Daoy (cell line): ENCODE data around the gene HMGN5. TPM values are rescaled to one million over a fixed set of nuclear protein-coding genes. Genes with fewer than 3 reads are reported as not detected.

ENCODE experiments used
- DNase-seq: peaks from one replicate; pipeline ENCODE4 v3.0.0-alpha.2; 2015; ENCODE audit warnings: low read depth
- total RNA-seq: library from RNA; depleted of rRNA; stranded (reverse); fragments of >200 nt; shearing (Covaris generic); gene quantifications from 2 replicates; pipeline ENCODE4 v1.2.3, GENCODE V29; 2014; rRNA removed

Gene HMGN5, protein sequence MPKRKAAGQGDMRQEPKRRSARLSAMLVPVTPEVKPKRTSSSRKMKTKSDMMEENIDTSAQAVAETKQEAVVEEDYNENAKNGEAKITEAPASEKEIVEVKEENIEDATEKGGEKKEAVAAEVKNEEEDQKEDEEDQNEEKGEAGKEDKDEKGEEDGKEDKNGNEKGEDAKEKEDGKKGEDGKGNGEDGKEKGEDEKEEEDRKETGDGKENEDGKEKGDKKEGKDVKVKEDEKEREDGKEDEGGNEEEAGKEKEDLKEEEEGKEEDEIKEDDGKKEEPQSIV
- total RNA-seq: 0.74 and 9.1 TPM in 2 replicates

DNA sequence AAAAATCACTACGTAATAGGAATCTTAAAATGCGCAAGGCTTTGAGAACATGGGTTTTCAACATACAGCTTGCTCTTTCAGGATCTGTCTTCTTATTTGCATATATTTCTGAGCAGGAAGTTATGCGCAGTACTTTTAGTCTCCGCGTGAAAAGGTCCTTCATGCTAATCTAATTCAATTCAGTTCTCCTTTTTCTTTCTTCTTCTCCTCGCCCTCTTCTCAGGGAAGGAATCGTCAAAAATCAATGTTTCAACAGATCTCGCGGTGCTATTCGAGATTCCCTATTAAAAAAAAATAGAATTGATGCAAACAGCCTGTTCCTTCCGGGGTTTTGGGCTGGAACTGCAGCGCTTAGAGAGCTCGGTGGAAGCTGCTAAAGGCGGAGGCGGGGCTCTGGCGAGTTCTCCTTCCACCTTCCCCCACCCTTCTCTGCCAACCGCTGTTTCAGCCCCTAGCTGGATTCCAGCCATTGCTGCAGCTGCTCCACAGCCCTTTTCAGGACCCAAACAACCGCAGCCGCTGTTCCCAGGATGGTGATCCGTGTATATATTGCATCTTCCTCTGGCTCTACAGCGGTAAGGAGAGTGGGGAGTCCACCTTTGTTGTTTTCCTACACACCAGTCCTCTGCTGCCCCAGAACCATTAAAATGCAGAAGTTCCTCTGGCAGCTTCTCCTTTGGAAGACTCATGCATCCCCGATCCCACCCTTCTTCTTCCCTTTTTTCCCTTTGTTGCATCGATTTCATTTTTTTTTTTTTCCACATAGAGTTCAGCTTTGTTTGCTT lies at the start of gene HMGN5, which contains the start of gene SH3BGRL:
HMGN5 (minus strand) TSS at position 243 of the 785 bp plus-strand sequence. CDS start 80,364 bp downstream, outside the sequence.
SH3BGRL (plus strand) TSS at position 432 of the 785 bp plus-strand sequence; CDS start at position 531, 99 bp downstream.
- peak; percentile 80 for DNase-seq

DNA sequence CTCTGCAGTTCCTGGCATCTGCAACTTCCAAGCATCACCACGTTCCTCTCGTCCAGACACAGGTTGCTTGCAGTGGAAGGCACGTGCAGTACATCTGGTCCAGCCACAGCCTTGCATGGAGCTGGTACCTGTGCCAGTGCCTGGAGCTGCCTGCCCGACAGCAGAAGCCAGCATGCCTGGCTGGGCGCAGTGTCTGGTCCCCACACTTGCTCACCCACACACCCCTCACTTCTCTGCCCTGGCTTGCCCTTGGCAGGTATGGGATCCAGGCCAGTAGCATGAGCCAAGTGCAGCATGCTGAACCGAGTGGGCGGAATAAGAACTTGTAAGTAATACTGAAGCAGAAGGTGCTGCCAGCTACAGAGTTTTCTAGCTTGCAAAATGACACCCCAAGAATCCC lies 40.0 kb upstream of the HMGN5 start:
- DNase-seq: no peak

DNA sequence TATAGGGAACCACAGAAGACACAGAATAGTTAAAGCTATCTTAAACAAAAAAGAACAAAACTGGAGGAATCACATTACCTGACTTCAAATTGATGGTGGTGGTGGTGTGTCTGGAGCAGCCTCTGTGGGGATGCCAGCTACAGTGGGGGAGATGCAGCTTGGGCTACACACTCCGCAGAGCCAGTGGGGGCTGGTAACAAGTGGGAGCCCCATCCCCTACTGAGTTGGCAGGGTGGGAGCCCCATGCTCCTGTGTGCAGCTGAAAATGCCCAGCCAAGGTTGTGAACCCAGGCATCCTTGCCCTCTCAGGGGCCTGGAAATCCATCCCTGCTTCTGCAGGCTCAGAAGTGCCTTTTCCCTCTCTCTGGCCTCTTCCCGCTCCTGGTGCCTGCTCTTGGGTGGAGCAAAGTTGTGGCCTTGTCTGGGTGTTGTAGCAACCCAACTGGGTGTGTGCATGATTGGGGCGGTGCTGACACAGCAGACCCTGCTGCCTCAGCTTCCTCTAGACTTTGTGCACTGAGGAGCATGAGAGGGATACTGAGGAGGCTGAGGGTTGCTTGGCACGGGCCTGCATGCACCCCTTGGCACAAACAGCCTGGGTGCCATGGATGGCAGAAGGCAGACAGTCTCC lies 39.1 kb upstream of the HMGN5 start:
- no peak for DNase-seq

DNA sequence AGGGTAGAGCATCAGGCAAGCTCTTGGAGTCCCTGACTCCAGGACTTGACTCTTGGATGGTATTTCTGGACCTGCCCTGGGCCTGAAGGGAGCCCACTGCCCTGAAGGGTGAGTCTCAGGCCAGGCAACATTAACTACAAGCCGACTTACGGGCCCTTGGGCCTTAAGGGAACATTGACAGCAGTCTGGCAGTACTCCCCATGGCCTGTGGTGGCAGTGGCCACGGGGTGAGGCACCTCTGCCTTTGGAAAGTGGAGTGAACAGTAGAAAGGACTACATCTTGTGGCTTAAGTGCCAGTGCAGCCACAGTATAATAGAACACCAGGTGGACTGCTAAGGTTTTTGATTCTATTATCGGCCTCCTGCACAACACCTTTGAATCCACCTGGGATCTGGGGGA lies 36.5 kb upstream of the HMGN5 start:
- DNase-seq: no peak

DNA sequence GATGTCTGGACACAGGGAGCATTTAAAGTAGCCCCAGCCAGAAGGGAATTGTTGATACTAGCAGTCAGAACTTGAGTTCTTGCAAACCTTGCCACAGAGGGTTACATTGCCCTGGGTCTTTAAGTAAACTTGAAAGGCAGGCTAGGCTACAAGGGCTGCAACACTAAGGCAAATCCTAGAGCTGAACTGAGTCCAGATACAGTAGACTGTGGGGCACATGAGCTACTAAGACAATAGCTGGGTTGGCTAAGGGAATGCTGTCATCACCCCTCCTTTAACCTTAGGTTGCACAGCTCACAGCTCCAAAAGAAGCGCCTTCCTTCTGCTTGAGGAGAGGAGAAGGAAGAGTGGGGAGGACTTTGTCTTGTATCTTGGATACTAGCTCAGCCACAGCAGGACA lies 35.8 kb upstream of the HMGN5 start:
- DNase-seq: no peak

DNA sequence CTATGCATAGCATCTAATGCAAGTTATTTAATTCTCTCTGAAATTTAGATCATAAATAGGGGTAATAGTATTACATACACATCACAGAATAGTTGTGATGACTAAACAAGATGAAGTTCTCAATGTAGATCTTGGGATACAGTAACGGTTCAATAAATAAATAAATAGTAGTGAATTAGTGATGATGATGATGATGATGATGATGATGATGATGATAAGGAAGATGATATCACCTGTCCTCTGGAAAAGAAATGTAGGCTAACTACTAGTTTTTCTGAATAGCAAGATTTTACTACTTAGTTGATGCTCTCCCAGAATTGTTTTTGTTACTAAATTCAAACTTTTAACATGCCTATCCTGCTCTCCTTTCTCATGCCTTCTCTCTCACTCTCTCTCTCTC lies 30.5 kb upstream of the HMGN5 start:
- no peak for DNase-seq

DNA sequence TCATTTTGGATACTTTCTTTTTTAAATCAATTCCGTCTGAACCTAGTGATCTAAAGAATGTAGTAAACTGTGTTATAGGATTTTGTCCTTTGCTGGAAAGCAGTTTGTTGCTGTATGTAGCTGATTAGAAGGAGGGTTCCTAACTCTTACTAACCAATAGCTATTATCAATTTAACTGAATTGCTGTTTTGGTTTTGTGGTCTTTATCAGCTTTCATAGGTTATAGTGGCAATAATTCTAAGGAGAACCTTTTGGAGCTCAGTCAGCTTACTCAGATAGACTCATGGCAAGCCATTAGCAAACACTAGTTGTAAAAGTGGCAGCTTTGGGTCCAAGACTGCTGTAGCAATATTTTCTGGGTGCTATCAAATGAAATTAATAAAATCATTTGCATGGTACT lies 29.8 kb upstream of the HMGN5 start:
- DNase-seq: no peak

DNA sequence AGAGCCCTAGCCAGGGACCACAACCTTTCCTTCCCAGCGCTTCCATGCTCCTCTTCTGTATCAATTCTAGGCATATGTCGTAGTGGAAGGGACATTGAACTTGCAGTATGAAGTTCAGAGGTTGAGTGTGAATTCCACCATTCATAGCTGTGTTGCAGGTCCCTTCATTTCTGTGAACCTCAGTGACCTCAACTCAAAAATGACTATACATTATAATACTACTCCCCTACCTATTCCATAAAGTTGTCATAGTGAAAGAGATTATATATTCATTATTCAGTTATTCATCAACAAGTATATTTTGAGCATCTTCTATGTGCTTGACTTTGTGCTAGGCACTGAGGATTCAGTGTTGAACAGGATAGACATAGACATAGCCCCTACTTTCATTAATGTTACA lies 28.2 kb upstream of the HMGN5 start:
- no peak for DNase-seq

DNA sequence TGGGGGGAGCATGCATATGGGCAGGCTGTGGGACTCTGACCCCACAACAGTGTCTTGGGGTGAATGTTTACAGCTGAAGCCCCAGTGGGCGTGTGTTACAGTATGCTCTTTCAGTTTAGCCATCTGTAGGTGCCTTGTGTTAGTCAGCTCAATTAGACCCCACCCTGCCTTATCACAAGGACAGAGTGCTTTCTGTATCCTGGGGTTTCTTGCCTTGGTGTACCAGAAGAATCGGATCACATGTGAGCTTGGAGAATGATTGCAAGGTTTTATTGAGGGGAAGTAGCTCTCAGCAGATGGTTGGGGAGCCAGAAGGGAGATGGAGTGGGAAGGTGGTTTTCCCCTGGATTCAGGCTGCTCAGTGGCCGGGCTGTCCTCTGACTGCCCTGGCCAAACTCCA lies 27.5 kb upstream of the HMGN5 start:
- DNase-seq: no peak

DNA sequence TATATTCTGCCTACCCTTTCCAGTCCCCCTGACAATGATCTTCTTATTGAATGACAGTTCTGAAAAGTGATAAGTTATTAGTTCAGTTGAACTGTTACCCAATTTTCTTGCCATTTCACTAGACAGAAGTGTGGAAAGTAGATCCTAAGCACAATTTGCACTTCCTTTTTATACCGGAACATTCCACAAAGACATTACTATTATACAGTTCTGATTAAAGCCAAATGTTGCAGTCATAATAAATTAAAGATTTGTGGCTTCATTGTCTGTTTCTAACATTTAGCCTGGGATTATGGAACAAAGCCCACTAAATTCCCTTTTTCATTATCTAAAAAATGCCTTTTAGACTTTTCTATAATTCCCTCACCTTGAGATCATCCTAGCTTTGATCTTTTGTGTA lies 14.0 kb upstream of the HMGN5 start:
- DNase-seq: no peak

DNA sequence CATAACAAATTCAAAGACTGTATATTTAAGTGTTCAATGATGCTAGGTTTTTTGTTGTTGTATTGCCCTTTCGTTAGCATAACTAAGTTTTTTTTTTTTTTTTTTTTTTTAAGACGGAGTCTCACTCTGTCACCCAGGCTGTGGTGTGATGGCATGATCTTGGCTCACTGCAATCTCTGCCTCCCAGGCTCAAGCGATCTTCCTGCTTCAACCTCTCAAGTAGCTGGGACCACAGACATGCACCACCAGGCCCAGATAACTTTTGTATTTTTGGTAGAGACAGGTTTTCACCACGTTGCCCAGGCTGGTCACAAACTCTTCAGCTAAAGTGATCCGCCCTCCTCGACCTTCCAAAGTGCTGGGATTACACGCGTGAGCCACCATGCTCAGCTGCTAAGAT lies 7.2 kb upstream of the HMGN5 start:
- DNase-seq: no peak

DNA sequence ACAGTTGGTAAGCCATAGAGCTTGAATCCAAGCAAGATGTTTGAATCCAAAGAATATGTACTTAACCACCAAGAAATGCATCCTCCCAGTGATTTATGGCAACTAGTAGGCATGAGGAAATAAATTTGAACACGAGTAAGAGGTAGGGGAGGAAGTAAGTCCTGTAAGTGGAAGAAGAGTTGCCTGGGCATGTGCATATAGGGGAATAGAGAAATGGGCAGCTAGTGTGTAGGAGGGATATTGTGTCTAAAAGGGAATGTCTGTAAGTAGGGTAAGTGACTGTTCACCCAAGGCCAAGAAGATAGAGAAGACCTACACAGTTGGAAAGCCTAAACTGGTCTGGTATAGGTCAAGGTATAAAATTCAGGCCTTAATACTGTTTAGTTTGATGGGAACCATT lies 4.8 kb upstream of the HMGN5 start:
- DNase-seq: no peak

DNA sequence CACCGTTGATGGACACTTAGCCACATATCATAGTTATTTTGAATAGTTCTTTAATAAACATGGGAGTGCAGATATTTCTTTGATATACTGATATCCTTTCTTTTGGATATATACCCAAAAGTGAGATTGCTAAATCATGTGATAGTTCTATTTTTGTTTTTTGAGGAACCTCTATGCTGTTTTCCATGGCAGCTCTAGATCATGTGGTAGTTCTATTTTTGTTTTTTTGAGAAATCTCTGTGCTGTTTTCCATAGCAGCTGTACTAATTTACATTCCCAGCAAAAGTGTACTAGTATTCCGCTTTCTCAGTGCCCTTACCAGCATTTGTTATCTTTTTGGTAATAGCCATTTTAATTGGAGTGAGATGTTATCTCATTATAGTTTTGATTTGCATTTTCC lies 3.8 kb upstream of the HMGN5 start:
- no peak for DNase-seq

DNA sequence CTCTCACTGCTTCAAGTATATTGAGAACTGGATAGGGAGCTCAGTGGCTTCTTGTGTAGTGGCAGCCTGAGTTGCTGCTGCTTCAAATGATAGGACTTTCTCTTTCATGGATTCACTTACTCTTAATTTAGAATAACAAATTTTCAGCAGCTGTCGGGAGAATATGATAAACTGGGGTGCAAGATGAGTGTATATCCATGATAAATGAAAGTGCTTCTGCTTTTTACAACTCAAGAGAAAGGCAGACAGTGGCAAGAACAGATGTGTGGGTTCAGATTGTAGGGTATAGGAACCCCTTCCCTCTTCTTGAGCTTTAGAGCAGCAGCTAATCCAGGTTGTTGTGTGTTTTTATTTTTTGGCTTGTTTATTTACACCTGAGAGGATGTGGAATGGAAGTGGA lies 1.2 kb upstream of the HMGN5 start:
- DNase-seq: no peak

DNA sequence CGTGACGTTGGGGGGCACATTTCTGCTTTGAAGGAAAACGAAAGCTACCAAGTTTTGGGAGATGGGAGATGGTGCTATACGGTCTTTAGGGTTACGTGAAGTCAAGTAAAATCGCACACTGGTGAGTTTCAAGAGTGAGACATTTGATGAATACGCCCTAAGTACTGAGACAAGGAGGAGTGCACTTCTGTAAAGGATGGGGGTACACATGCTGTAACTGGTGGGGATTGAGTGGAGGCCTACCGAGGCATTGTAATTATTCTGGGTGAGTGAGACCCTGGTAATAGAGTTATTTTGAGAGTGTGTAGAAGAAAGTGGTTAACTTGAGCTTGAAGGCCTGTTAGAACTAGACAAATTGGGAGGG lies 725 bp upstream of the HMGN5 start:
- peak; percentile 2 for DNase-seq

DNA sequence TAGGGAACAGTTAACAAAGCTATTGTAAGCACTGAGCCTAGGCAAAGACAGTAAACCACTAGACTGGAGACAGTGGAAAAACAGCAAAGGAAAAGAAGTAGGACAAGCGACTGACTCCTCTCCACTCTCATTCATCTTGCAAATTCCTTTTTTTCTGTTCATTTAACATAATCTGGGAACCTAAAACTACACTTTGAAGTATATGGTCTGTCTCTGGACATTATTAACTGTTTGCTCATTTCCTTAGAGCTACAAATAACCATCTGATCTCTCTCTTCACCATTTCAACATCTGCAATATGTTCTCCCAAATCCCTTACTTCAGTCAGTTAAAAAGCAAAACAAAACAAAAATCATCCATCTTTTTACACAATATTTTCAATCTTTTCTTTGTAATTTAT lies 642 bp downstream of the HMGN5 start:
- no peak for DNase-seq

DNA sequence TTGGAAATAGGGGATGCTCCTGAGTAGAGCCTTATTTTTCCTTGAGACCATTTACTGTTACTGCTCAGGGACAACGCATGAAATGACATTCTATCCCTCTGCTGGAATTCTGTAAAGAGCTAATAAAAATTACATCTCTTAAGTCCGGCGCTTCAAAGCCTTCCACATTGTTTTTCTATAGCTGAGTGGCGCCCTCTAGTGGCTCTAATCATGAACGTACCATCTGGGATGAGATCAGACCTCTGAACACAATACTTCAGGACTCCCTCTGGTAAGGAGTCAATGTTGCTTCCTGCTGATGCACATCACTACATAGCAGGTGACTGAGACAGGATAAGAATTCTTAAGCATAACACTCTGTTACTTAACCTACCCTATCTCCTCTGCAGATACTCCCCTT lies 6.0 kb downstream of the HMGN5 start:
- DNase-seq: peak; percentile 21

DNA sequence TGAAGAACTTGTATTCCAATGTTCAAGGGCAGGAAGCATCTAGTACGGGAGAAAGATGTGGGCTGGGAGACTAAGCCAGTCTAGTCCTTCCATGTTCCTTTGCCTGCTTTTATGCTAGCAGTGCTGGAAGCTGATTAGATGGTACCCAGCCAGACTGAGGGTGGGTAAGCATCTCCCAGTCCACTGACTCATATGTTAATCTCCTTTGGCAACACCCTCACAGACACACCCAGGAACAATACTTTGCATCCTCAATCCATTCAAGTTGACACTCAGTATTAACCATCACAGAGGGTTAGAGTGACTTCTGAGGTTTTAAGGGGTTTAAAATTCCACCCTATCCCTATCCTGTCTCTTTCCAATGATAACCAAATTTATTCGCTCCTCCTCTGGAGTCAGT lies 6.5 kb downstream of the HMGN5 start:
- DNase-seq: no peak

DNA sequence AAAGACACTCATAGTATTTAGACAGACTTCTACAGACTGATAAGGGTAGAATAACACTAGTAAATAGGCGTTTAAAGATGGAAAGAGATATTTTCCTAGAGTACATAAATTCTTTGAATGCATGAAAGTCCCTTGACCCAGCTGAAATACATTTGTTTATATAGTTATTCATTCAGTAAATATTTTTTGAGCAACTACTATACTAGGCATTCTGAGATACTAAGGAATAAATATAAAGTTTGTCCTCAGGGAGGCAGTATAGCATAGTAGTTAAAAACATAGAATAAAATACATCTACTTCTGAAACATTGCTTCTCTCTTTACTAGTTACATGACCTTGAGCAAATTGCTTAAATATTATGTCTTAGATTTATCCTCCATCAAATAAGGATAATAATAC lies 27.4 kb downstream of the HMGN5 start:
- no peak for DNase-seq

DNA sequence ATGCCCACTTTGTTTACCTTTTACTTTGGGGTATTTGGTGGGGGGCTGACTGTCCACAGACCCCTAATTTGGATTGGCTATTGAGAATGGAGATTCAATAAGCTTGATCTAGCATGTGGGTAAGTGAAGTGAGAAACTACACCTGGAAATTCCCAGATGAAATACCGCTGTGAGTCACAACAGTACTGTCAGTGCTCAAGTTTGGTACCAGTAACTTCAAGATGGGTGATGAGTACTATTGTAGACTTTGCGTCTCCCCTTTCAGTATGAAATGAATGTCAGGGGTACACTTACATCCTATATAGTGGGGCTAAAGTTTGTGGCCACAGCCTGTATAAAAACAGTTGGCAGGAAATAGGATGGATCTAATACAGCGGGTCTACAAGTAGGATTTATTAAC lies 33.3 kb downstream of the HMGN5 start:
- no peak for DNase-seq

DNA sequence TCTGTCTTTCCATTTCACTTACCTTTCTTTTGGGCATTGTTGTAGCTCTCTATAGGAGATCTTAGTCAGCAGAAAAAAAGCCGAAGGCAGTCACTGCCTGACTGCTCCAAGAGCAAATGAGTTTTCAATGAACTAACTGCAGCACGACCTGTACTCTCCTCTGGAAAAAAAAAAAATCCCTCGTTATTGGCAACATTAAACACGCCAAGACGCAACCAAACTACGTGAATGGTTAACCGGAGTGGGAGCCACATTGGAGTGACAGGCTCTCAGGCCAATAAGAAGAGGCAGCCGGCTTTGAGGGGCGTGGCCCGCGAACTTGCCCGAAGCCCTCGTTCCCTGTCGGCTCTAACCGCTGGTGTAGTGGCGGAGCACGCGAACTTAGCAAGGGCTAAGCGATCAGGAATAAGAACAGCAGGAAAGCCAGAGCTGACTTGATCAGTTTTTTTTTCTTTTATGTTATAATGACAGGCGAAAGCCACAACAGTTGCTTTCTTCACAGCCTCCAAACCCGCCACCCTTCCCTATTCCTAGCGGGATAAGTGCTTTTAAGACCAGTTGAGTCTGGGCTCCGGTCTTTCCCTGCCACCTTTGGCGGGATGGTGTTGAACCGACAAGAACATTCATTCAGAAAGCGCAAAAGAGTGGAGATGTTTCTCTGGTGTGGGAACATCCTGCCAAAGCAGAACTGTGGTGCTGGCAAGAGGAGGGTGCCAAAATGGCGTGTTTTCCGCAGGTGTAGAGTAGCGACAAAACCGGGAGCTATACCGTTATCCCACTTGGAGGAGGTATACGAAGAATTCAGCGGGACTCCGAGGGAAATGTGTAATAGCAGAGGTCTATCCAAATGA lies 80.0 kb downstream of the HMGN5 start:
- peak; percentile 85 for DNase-seq

DNA sequence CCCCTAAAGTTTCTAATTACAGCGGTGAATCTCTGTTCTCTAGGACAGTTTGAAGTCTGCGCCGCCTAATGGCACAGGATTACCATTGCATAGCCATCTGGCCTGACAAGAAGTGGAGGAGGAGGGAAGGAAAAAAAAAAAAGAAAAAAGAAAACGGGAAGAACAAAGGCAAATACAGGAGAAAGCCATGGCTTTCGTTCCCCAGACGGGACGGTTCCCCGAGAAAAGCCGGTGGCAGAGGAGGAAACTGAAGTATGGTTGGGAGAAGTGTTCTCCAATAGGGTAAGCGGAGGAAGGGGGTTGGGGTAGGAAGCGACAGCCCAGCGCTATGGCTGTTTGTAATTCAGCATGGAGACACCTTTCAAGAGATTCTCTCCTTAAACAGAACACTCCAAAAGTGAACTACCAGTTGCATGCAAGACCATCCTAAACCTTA lies 80.8 kb downstream of the HMGN5 start:
- DNase-seq: peak; percentile 46
